AG04449 (cell line): ENCODE measurements around the gene ZNF792.

Source experiments
- CTCF ChIA-PET: fragments of 350-600 bp; formaldehyde crosslinking; extraction: SDS; loops from one replicate; lab custom pipeline; 2021; ENCODE audit warnings: antibody characterized with exemption; lab: Yijun Ruan, JAX
- POLR2A ChIA-PET: fragments of 400-600, 350-600 bp; formaldehyde crosslinking; extraction: SDS; loops from one replicate; lab custom pipeline; 2020; ENCODE audit warnings: antibody characterized with exemption, inconsistent platforms; lab: Yijun Ruan, JAX
- DNase-seq: peaks from one replicate; pipeline ENCODE4 v3.0.0-alpha.2; 2010; ENCODE audit warnings: low read depth, low spot score
- H3K4me3 ChIP-seq: 2 replicates; pipeline ENCODE4 v1.5.1; 2011; ENCODE audit warnings: low read depth, mild to moderate bottlenecking, control low read depth, low read length
- TF ChIP-seq, protein P1 (sequence below): IDR thresholded peaks from one replicate; pipeline ENCODE4 v1.5.1; 2011; ENCODE audit warnings: mild to moderate bottlenecking, moderate library complexity, low read length, control low read depth, inconsistent platforms; ENCODE audit not compliant: insufficient read depth; ENCODE audit errors: missing control alignments

The ZNF792 gene

DNA sequence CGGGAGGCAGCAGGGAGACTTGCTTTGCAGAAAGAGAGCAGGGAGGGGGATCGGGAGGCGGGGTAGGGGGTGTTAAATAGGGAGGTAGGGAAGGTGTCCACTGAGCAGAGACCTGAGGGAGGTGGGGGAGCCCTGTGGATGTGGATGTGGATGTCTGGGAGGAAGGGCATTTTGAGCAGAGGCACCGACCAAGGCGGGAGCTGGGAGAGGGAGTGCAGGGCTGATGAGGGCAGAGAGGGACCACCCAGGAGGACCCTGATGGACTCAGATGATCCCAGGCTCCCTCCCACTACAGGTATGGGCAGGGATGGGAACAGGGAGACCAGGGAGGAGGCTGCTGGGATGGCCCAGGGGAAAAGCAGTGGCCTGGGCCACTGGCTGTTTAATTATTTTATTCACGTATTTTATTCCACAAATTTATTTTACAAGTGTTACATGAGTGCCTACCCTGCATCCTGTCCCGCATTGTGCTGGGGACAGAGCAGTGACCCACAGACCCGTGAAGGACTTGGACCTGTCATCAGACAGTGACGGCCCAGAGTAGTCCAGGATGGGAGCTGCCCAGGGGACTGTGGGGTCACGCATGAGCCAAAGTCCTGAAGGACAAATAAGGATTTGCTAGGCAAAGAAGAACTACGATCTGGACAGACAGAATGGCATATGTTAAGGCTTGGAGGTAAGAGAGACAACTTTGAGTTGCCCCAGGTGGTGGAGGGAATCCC lies 41.4 kb upstream of the ZNF792 start:
- POLR2A ChIA-PET = no interaction called here
- DNase-seq = no peak
- TF ChIP-seq, protein P1, sequence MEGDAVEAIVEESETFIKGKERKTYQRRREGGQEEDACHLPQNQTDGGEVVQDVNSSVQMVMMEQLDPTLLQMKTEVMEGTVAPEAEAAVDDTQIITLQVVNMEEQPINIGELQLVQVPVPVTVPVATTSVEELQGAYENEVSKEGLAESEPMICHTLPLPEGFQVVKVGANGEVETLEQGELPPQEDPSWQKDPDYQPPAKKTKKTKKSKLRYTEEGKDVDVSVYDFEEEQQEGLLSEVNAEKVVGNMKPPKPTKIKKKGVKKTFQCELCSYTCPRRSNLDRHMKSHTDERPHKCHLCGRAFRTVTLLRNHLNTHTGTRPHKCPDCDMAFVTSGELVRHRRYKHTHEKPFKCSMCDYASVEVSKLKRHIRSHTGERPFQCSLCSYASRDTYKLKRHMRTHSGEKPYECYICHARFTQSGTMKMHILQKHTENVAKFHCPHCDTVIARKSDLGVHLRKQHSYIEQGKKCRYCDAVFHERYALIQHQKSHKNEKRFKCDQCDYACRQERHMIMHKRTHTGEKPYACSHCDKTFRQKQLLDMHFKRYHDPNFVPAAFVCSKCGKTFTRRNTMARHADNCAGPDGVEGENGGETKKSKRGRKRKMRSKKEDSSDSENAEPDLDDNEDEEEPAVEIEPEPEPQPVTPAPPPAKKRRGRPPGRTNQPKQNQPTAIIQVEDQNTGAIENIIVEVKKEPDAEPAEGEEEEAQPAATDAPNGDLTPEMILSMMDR = no peak
- CTCF ChIA-PET = interaction anchor here (0.6 to 4.3 kb wide), 5 partner anchors 9 to 592 kb away, joined by 3 to 31 read pairs (median 9); no protein-coding TSS in a partner anchor
- no peak overlapping the region for H3K4me3 ChIP-seq

DNA sequence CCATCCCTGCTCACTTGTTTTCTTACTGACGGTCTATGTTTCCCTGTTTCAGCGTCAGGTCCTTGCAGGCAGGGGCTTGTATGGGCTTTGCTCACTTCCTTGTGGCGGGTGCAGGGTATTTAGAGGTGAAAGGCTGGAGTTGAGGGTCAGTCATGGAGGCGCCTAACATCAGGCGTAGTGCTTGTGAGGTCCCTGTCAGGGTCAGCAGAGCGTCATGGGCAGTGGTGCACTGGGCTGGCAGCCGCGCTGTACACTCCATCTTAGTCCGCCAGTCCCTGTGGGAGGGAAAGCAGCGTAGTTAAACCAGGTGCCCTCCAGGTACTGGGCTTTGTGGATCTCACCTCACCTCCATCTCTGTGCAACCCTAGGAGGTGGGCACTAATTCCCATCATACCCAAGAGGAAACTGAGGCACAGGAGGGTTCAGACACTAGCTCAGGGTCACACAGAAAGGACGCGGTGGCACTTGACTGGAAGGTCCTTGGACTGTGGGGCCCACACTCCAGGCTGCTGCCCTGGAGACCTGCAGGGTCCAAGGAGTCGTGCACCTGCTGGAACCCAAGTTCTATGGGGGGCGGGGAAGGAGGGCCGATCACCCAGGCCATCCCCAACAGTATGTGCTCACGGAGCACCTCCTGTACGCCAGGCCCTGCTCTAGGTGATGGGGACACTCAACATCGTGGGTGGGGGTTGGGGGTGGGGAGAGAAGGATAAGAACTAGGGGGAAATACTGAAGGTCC lies 40.7 kb upstream of the ZNF792 start:
- TF ChIP-seq, protein P1 = no peak
- ChIA-PET CTCF (interaction anchor here (0.6 to 2.6 kb wide), 3 partner anchors 9 to 593 kb away, joined by 3 to 8 read pairs (median 3); no protein-coding TSS in a partner anchor), POLR2A (interaction anchor here (0.6 kb wide), 1 partner anchor 500 kb away, joined by 6 read pairs; no protein-coding TSS in a partner anchor)
- DNase-seq = no peak
- no peak overlapping the region for H3K4me3 ChIP-seq

DNA sequence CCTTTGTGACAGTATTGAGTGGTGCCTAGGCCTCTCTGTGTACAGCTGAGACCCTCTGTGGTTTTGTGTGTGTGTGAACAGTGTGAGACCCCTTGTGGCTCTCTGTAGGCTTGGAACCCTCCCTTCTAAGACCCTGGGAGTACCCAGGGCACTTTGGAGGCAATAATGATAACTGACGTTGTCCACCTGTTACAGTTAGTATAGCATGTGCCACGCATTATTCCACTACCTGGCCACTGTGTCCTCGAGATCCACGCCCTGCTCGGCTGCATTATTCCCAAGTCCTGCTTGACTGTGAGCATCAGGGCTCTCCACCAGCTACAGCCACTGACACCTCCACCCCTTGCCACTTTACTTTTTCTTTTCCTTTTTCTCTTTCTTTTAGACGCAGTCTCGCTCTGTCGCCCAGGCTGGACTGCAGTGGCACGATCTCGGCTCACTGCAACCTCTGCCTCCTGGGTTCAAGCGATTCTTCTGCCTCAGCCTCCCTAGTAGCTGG lies 38.1 kb upstream of the ZNF792 start:
- no peak for DNase-seq
- ChIA-PET CTCF (interaction anchor here (1.1 to 4.0 kb wide), 5 partner anchors 10 to 42 kb away, joined by 3 to 30 read pairs (median 10); no protein-coding TSS in a partner anchor), POLR2A (no interaction called here)
- TF ChIP-seq, protein P1 = no peak
- peak overlapping the region; percentile 16 for H3K4me3 ChIP-seq

DNA sequence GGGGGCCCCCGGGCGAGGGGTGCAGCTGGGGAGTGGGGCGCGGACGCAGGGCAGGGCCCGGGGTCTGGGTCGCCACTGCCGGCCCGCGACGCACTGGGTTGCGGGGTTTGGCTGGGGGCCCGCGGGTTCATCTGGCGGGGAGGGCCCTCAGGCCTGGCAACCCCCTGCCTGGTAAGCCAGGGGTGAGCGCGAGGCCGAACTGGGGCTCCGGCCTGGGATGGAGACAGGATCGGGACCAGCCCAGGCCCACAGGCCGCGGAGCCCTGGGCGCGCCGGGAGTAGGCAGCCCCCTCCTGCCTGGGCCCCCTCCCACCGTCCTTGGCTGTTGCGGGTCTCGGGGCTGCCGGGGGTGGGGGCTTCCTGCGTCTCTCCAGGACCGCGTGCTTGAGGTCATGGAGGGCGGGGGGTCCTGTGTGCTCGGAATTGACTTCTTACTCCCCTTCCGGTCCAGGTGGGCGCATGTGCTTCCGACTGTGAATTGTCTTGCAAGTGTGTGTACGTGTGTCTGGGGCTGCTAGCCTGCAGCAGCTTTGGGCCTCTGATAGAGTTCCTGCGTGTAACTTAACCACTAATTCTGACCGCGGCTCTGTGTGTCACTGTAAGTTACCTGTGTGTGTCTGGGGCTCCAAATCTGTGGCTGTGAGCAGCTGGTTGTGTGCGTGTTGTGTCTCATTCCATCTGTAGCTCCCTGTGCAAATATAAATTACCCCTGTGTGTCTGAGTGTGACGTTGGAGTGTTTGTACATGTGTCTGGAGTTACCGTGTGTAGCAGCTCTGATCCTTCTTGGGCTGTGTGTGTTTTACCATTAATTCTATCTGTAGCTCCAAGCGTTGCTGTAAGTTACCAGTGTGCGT lies 36.8 kb upstream of the ZNF792 start:
- ChIA-PET POLR2A (interaction anchor here (0.6 to 0.9 kb wide), 3 partner anchors 12 to 711 kb away, joined by 3 to 5 read pairs (median 3); no protein-coding TSS in a partner anchor), CTCF (interaction anchor here (0.5 to 4.0 kb wide), 6 partner anchors 11 to 162 kb away, joined by 3 to 30 read pairs (median 7); no protein-coding TSS in a partner anchor)
- H3K4me3 ChIP-seq = peak overlapping the region; percentile 73
- no peak for DNase-seq
- TF ChIP-seq, protein P1 = no peak

DNA sequence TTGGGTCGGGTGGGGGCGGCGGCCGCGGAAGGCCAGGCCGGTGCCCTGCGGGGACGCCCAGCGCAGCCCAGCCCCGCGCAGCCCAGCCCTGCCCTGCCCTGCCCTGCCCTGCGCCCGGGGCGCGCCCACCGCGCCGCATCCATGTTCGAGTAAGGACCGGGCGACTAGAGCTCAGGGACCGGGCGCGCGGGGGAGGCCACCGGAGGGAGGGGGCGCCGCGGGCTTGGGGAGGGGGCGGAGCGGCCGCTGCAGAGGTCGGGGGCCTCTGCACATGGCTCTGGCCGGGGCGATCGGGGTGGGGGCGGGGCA lies 36.3 kb upstream of the ZNF792 start:
- POLR2A ChIA-PET = interaction anchor here (0.7 kb wide), 1 partner anchor 58 kb away, joined by 3 read pairs; no protein-coding TSS in a partner anchor
- TF ChIP-seq, protein P1 = no peak
- H3K4me3 ChIP-seq = peak overlapping the region; percentile 73
- DNase-seq = no peak
- CTCF ChIA-PET = interaction anchor here (0.5 to 4.0 kb wide), 4 partner anchors 12 to 141 kb away, joined by 3 to 30 read pairs (median 8); no protein-coding TSS in a partner anchor
